ENCODE data around the gene SLC15A1.

SLC15A1 gene

DNA sequence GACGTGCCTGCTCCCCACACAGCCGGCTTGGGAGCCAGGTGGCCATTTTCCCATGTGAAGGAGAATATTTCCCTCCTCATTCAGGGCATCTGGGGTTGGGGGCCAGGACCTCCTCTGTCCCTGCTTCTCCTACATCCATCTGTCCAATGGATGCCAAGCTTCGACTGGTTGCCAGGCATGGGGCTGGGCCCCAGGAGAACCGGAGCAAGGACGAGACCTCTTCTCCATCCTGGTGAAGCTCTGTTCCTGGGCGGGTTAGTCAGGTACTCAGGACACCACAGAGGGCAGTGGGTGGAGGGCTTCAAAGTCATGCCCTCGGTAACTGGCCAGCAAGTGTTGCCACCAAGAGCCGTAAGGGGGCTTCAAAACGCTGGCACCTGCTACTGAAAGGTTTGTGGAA is 22.3 kb upstream of the SLC15A1 start:
- DNase-seq = no peak
- no peak overlapping the region for H3K27ac Mint-ChIP-seq
- no peak overlapping the region for H3K4me3 Mint-ChIP-seq
- H3K9me3 Mint-ChIP-seq = no peaks in the 10 kb centered on the region
- TF ChIP-seq, protein P1, sequence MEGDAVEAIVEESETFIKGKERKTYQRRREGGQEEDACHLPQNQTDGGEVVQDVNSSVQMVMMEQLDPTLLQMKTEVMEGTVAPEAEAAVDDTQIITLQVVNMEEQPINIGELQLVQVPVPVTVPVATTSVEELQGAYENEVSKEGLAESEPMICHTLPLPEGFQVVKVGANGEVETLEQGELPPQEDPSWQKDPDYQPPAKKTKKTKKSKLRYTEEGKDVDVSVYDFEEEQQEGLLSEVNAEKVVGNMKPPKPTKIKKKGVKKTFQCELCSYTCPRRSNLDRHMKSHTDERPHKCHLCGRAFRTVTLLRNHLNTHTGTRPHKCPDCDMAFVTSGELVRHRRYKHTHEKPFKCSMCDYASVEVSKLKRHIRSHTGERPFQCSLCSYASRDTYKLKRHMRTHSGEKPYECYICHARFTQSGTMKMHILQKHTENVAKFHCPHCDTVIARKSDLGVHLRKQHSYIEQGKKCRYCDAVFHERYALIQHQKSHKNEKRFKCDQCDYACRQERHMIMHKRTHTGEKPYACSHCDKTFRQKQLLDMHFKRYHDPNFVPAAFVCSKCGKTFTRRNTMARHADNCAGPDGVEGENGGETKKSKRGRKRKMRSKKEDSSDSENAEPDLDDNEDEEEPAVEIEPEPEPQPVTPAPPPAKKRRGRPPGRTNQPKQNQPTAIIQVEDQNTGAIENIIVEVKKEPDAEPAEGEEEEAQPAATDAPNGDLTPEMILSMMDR (IDR thresholded peaks at IDR 0.05) = no peak
- no peaks in the 10 kb centered on the region for H3K36me3 Mint-ChIP-seq (ENCODE audit: low read depth)
- no peaks in the 10 kb centered on the region for H3K4me1 Mint-ChIP-seq
- peaks cover 7% of the 10 kb centered on the region for H3K27me3 Mint-ChIP-seq (ENCODE audit: low read depth, poor library complexity)

- no peaks in the 10 kb centered on the region for H3K4me1 Mint-ChIP-seq
- peaks cover 7% of the 10 kb centered on the region for H3K27me3 Mint-ChIP-seq (ENCODE audit: low read depth, poor library complexity)
- H3K27ac Mint-ChIP-seq = no peak overlapping the region
- no peak for DNase-seq
- no peak overlapping the region for H3K4me3 Mint-ChIP-seq
- no peaks in the 10 kb centered on the region for H3K9me3 Mint-ChIP-seq
- TF ChIP-seq, protein P1 (IDR thresholded peaks at IDR 0.05) = no peak
- no peaks in the 10 kb centered on the region for H3K36me3 Mint-ChIP-seq (ENCODE audit: low read depth)
Measured at GRCh38 chr13:98773921-98774320, 21.4 kb upstream of the SLC15A1 start.

GRCh38 chr13:98772794-98773452 is 20.5 kb upstream of the SLC15A1 start:
- H3K27me3 Mint-ChIP-seq (ENCODE audit: low read depth, poor library complexity) = peaks cover 9% of the 10 kb centered on the region
- no peak overlapping the region for H3K27ac Mint-ChIP-seq
- no peaks in the 10 kb centered on the region for H3K4me1 Mint-ChIP-seq
- no peaks in the 10 kb centered on the region for H3K9me3 Mint-ChIP-seq
- no peak for DNase-seq
- no peak overlapping the region for H3K4me3 Mint-ChIP-seq
- no peaks in the 10 kb centered on the region for H3K36me3 Mint-ChIP-seq (ENCODE audit: low read depth)
- TF ChIP-seq, protein P1 (IDR thresholded peaks at IDR 0.05) = no peak

- no peak overlapping the region for H3K27ac Mint-ChIP-seq
- no peak overlapping the region for H3K4me3 Mint-ChIP-seq
- H3K4me1 Mint-ChIP-seq = no peaks in the 10 kb centered on the region
- H3K36me3 Mint-ChIP-seq (ENCODE audit: low read depth) = no peaks in the 10 kb centered on the region
- peaks cover 11% of the 10 kb centered on the region for H3K27me3 Mint-ChIP-seq (ENCODE audit: low read depth, poor library complexity)
- DNase-seq = no peak
- no peaks in the 10 kb centered on the region for H3K9me3 Mint-ChIP-seq
- TF ChIP-seq, protein P1 (IDR thresholded peaks at IDR 0.05) = no peak
Measured at GRCh38 chr13:98771838-98772611, 19.6 kb upstream of the SLC15A1 start.

GRCh38 chr13:98769736-98770135 is 17.3 kb upstream of the SLC15A1 start:
- DNase-seq = no peak
- Mint-ChIP-seq H3K27me3 (ENCODE audit: low read depth, poor library complexity) (peaks cover 3% of the 10 kb centered on the region), H3K36me3 (ENCODE audit: low read depth) (no peaks in the 10 kb centered on the region), H3K4me1 (no peaks in the 10 kb centered on the region), H3K9me3 (no peaks in the 10 kb centered on the region), H3K27ac (no peak overlapping the region), H3K4me3 (no peak overlapping the region)
- TF ChIP-seq, protein P1 (IDR thresholded peaks at IDR 0.05) = no peak

All from nephron progenitor cell (in vitro differentiated cells).